ENCODE results near the gene C10orf67. TPM values are rescaled to one million over a fixed set of nuclear protein-coding genes. Genes with fewer than 3 reads are reported as not detected.

Gene C10orf67
- total RNA-seq, 1 experiment from 2014 or later = not detected

DNA sequence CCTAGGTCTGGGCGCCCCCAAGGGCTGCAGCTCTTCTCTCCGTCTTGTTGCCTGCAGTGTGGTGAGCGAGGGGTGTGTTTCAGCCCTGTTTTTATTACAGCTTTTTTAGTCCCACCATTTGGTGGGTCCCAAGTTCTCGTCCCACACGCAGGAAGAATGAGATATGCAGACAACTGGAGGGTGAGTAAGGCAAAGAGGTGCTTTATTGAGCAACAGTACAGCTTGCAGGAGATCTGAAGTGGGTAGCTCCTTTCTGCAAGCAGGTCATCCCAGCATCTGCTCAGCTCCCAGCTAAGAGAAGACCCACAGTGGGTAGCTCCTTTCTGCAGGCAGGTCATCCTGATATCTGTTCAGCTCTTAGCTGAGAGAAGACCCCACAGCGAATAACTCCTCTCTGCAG lies 28.2 kb downstream of the C10orf67 start:
- BruUV-seq (replicated peaks) = no TSS peak
- DNase-seq (ENCODE audit: low read depth, low spot score) (no peak), ATAC-seq (no peak)
- no peaks in the 10 kb centered on the region for H3K4me1 ChIP-seq (ENCODE audit: control insufficient read depth, insufficient read depth, low read length)
- no peak overlapping the region for H3K4me3 ChIP-seq (ENCODE audit: low read depth in 2 of 2, low read length in 2 of 2)
- POLR2A ChIA-PET = no interaction called here
- no peaks in the 10 kb centered on the region for H3K36me3 ChIP-seq (ENCODE audit: control insufficient read depth, insufficient read depth, low read length)
- no peak overlapping the region for H3K27ac ChIP-seq (ENCODE audit: low read length)
- intact Hi-C loops (cut with micrococcal nuclease; ENCODE audit: unreplicated experiment) (no loop called here), in situ Hi-C loops (cut with HindIII; ENCODE audit: low pct_unique_long_range_greater_than_20kb, low sequenced_read_pairs) (no loop called here)
- H3K9me3 ChIP-seq (ENCODE audit: control insufficient read depth, insufficient read depth, low read depth, low read length) = no peaks in the 10 kb centered on the region
- no peak for TF ChIP-seq TCF7L2 (IDR thresholded peaks at IDR 0.05; ENCODE audit: low read depth, low read length)
- TF ChIP-seq SIN3A (IDR thresholded peaks at IDR 0.05; ENCODE audit: borderline replicate concordance, insufficient read depth, low read depth, low read length) = no peak
- TF ChIP-seq, protein P1, sequence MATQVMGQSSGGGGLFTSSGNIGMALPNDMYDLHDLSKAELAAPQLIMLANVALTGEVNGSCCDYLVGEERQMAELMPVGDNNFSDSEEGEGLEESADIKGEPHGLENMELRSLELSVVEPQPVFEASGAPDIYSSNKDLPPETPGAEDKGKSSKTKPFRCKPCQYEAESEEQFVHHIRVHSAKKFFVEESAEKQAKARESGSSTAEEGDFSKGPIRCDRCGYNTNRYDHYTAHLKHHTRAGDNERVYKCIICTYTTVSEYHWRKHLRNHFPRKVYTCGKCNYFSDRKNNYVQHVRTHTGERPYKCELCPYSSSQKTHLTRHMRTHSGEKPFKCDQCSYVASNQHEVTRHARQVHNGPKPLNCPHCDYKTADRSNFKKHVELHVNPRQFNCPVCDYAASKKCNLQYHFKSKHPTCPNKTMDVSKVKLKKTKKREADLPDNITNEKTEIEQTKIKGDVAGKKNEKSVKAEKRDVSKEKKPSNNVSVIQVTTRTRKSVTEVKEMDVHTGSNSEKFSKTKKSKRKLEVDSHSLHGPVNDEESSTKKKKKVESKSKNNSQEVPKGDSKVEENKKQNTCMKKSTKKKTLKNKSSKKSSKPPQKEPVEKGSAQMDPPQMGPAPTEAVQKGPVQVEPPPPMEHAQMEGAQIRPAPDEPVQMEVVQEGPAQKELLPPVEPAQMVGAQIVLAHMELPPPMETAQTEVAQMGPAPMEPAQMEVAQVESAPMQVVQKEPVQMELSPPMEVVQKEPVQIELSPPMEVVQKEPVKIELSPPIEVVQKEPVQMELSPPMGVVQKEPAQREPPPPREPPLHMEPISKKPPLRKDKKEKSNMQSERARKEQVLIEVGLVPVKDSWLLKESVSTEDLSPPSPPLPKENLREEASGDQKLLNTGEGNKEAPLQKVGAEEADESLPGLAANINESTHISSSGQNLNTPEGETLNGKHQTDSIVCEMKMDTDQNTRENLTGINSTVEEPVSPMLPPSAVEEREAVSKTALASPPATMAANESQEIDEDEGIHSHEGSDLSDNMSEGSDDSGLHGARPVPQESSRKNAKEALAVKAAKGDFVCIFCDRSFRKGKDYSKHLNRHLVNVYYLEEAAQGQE (IDR thresholded peaks at IDR 0.05; ENCODE audit: insufficient read depth in 1 of 2, low read depth in 2 of 2, low read length in 1 of 2) = no peak
- TF ChIP-seq POLR2AphosphoS5 (IDR thresholded peaks at IDR 0.05; ENCODE audit: low read depth, low read length) = no peak
- TF ChIP-seq, protein P2, sequence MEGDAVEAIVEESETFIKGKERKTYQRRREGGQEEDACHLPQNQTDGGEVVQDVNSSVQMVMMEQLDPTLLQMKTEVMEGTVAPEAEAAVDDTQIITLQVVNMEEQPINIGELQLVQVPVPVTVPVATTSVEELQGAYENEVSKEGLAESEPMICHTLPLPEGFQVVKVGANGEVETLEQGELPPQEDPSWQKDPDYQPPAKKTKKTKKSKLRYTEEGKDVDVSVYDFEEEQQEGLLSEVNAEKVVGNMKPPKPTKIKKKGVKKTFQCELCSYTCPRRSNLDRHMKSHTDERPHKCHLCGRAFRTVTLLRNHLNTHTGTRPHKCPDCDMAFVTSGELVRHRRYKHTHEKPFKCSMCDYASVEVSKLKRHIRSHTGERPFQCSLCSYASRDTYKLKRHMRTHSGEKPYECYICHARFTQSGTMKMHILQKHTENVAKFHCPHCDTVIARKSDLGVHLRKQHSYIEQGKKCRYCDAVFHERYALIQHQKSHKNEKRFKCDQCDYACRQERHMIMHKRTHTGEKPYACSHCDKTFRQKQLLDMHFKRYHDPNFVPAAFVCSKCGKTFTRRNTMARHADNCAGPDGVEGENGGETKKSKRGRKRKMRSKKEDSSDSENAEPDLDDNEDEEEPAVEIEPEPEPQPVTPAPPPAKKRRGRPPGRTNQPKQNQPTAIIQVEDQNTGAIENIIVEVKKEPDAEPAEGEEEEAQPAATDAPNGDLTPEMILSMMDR (IDR thresholded peaks at IDR 0.05) = no peak
- CTCF ChIA-PET = no interaction called here
- H3K27me3 ChIP-seq (ENCODE audit: control insufficient read depth, insufficient read depth, low read length) = peaks cover 2% of the 10 kb centered on the region; the same call in 1 of the 2 replicates

DNA sequence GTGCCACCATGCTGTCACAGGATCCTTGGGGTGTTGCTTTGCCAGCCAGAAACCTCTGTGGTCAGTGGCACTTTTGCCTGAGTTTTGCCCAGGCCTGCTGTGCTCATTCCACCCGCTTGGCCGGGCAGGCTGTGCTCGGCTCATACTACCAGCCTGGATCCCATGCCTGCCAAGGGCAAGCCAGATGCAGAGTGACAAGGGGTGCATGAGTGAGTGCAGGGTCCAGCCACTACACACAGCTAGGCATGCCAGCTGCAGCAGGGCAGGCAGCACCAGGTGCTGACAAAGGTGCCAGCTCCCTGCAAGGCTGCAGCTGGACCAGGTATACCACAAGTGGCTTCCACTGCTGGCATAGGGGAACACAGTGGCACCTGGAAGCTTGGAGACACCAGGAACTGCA lies 28.6 kb downstream of the C10orf67 start:
- POLR2A ChIA-PET = no interaction called here
- no TSS peak for BruUV-seq (replicated peaks)
- TF ChIP-seq POLR2AphosphoS5 (IDR thresholded peaks at IDR 0.05; ENCODE audit: low read depth, low read length) = no peak
- TF ChIP-seq TCF7L2 (IDR thresholded peaks at IDR 0.05; ENCODE audit: low read depth, low read length) = no peak
- no peak for TF ChIP-seq SIN3A (IDR thresholded peaks at IDR 0.05; ENCODE audit: borderline replicate concordance, insufficient read depth, low read depth, low read length)
- TF ChIP-seq, protein P1 (IDR thresholded peaks at IDR 0.05; ENCODE audit: insufficient read depth in 1 of 2, low read depth in 2 of 2, low read length in 1 of 2) = no peak

More for the DNA sequence above, 28.6 kb downstream of the C10orf67 start:
- Histone ChIP-seq H3K27ac (ENCODE audit: low read length) (no peak overlapping the region), H3K4me3 (ENCODE audit: low read depth in 2 of 2, low read length in 2 of 2) (no peak overlapping the region), H3K36me3 (ENCODE audit: control insufficient read depth, insufficient read depth, low read length) (no peaks in the 10 kb centered on the region), H3K4me1 (ENCODE audit: control insufficient read depth, insufficient read depth, low read length) (no peaks in the 10 kb centered on the region), H3K27me3 (ENCODE audit: control insufficient read depth, insufficient read depth, low read length) (peaks cover 2% of the 10 kb centered on the region; the same call in 1 of the 2 replicates), H3K9me3 (ENCODE audit: control insufficient read depth, insufficient read depth, low read depth, low read length) (no peaks in the 10 kb centered on the region)
- ATAC-seq = no peak
- DNase-seq (ENCODE audit: low read depth, low spot score) = no peak
- CTCF ChIA-PET = no interaction called here
- in situ Hi-C loops (cut with HindIII; ENCODE audit: low pct_unique_long_range_greater_than_20kb, low sequenced_read_pairs) = no loop called here
- intact Hi-C loops (cut with micrococcal nuclease; ENCODE audit: unreplicated experiment) = loop anchor here (2.0 kb wide), 2 partner anchors 209 to 387 kb away; no protein-coding TSS in a partner anchor

Data from Panc1 (cell line).